ENCODE measurements around the gene TCTN1. TPM values are rescaled to one million over a fixed set of nuclear protein-coding genes. Genes with fewer than 3 reads are reported as not detected.

TCTN1 gene
- total and polyA plus RNA-seq, 2 of the 13 experiments (the other 11 are each of a cell fraction or from before 2014, with no cell fraction given), result 13.6 to 16.0 TPM

GRCh38 chr12:110698171-110698902 lies 84.4 kb downstream of the TCTN1 start (continued):
- no peak for TF ChIP-seq ZNF75D (CRISPR knock-in tag; IDR thresholded peaks at IDR 0.05; ENCODE audit: borderline replicate concordance)
- TF ChIP-seq RERE (CRISPR knock-in tag; IDR thresholded peaks at IDR 0.05; ENCODE audit: low read depth), result no peak
- TF ChIP-seq ZUFSP (CRISPR knock-in tag; IDR thresholded peaks at IDR 0.05; ENCODE audit: borderline replicate concordance), result no peak
- TF ChIP-seq ZNF451 (CRISPR knock-in tag; IDR thresholded peaks at IDR 0.05), result no peak
- TF ChIP-seq ZFP36L2 (CRISPR knock-in tag; IDR thresholded peaks at IDR 0.05), result no peak
- no peak for TF ChIP-seq ATF6 (CRISPR knock-in tag; conservative IDR thresholded peaks at IDR 0.05)
- TF ChIP-seq ZNF670 (CRISPR knock-in tag; IDR thresholded peaks at IDR 0.05; ENCODE audit: borderline replicate concordance), result no peak
- TF ChIP-seq RFX3 (CRISPR knock-in tag; IDR thresholded peaks at IDR 0.05), result no peak
- TF ChIP-seq NR0B2 (CRISPR knock-in tag; IDR thresholded peaks at IDR 0.05), result no peak
- TF ChIP-seq ZNF800 (CRISPR knock-in tag; IDR thresholded peaks at IDR 0.05), result no peak
- TF ChIP-seq TFE3 (CRISPR knock-in tag; IDR thresholded peaks at IDR 0.05), result no peak
- TF ChIP-seq ZC3H13 (CRISPR knock-in tag; IDR thresholded peaks at IDR 0.05), result no peak
- TF ChIP-seq TCF12 (IDR thresholded peaks at IDR 0.05), result no peak
- TF ChIP-seq TCF12 (CRISPR knock-in tag; IDR thresholded peaks at IDR 0.05), result no peak
- no peak for TF ChIP-seq ZNF678 (CRISPR knock-in tag; IDR thresholded peaks at IDR 0.05)
